HG03280 (cell line): ENCODE results near the gene GPR84.
A peak's percentile ranks its signal among the peaks of the same experiment; 100 is the strongest.

Source experiments
- ATAC-seq: cut with Tn5 transposase; IDR thresholded peaks from one replicate; pipeline ENCODE4 v1.9.1; 2021; ENCODE audit warnings: mild to moderate bottlenecking, moderate library complexity; ENCODE audit not compliant: unreplicated experiment

Gene GPR84

GRCh38 chr12:54374562-54375258, 10.4 kb upstream of the GPR84 start:
- no peak for ATAC-seq

GRCh38 chr12:54373649-54374561, 9.6 kb upstream of the GPR84 start:
- ATAC-seq = no peak

- no peak for ATAC-seq
Observed at GRCh38 chr12:54372113-54372806, 8.0 kb upstream of the GPR84 start.

GRCh38 chr12:54371328-54372112, 7.2 kb upstream of the GPR84 start:
- no peak for ATAC-seq

GRCh38 chr12:54370171-54370730, 6.0 kb upstream of the GPR84 start:
- ATAC-seq = no peak

GRCh38 chr12:54369597-54370131, 5.4 kb upstream of the GPR84 start:
- ATAC-seq = no peak

GRCh38 chr12:54368709-54369596, 4.7 kb upstream of the GPR84 start:
- ATAC-seq = peak; percentile 63

GRCh38 chr12:54368025-54368708, 3.9 kb upstream of the GPR84 start:
- ATAC-seq = peak; percentile 6

- no peak for ATAC-seq
Observed at GRCh38 chr12:54363618-54364017, 668 bp downstream of the GPR84 start.

GRCh38 chr12:54363047-54363446, 1.2 kb downstream of the GPR84 start:
- no peak for ATAC-seq

- ATAC-seq = no peak
Observed at GRCh38 chr12:54360717-54361456, 3.4 kb downstream of the GPR84 start.

- no peak for ATAC-seq
Observed at GRCh38 chr12:54359762-54360351, 4.4 kb downstream of the GPR84 start.

- peak; percentile 96 for ATAC-seq
Observed at GRCh38 chr12:54358945-54359761, 5.1 kb downstream of the GPR84 start.

- no peak for ATAC-seq
Observed at GRCh38 chr12:54358191-54358944, 5.9 kb downstream of the GPR84 start.

GRCh38 chr12:54357506-54358190, 6.6 kb downstream of the GPR84 start:
- no peak for ATAC-seq
